ENCODE measurements around the gene NTRK2.

The NTRK2 gene

GRCh38 chr9:84839541-84839940 lies 170.0 kb downstream of the NTRK2 start:
- POLR2A ChIA-PET = interaction anchor here (1.4 kb wide), 1 partner anchor 13 kb away, joined by 3 read pairs; no protein-coding TSS in a partner anchor
- DNase-seq (ENCODE audit: extremely low spot score) = no peak
- TF ChIP-seq ZNF384 (IDR thresholded peaks at IDR 0.05) (no peak), SP1 (IDR thresholded peaks at IDR 0.05) (no peak), LEF1 (IDR thresholded peaks at IDR 0.05; ENCODE audit: borderline replicate concordance) (no peak), HDGF (IDR thresholded peaks at IDR 0.05; ENCODE audit: borderline replicate concordance) (no peak), FOXA1 (IDR thresholded peaks at IDR 0.05) (no peak), FOXK2 (IDR thresholded peaks at IDR 0.05) (no peak), L3MBTL2 (conservative IDR thresholded peaks at IDR 0.05) (no peak), ELF4 (IDR thresholded peaks at IDR 0.05) (no peak), CTBP1 (IDR thresholded peaks at IDR 0.05; ENCODE audit: borderline replicate concordance) (no peak)
- CTCF ChIA-PET = no interaction called here

GRCh38 chr9:84841931-84842330 lies 172.4 kb downstream of the NTRK2 start:
- CTCF ChIA-PET = no interaction called here
- TF ChIP-seq ARNT (IDR thresholded peaks at IDR 0.05) = no peak
- TF ChIP-seq TARDBP (IDR thresholded peaks at IDR 0.05) = no peak
- no peak for TF ChIP-seq SUZ12 (IDR thresholded peaks at IDR 0.05)
- TF ChIP-seq PKNOX1 (IDR thresholded peaks at IDR 0.05) = no peak
- TF ChIP-seq BHLHE40 (IDR thresholded peaks at IDR 0.05; ENCODE audit: borderline replicate concordance) = no peak
- no peak for TF ChIP-seq FOXK2 (IDR thresholded peaks at IDR 0.05)
- no peak for TF ChIP-seq ZNF384 (IDR thresholded peaks at IDR 0.05)
- TF ChIP-seq FOXM1 (IDR thresholded peaks at IDR 0.05; ENCODE audit: borderline replicate concordance) = no peak
- TF ChIP-seq ELF4 (IDR thresholded peaks at IDR 0.05) = no peak
- TF ChIP-seq CTBP1 (IDR thresholded peaks at IDR 0.05; ENCODE audit: borderline replicate concordance) = no peak
- TF ChIP-seq LEF1 (IDR thresholded peaks at IDR 0.05; ENCODE audit: borderline replicate concordance) = no peak
- TF ChIP-seq FOXA1 (IDR thresholded peaks at IDR 0.05) = no peak
- no peak for TF ChIP-seq NFRKB (IDR thresholded peaks at IDR 0.05)
- no peak for TF ChIP-seq HDGF (IDR thresholded peaks at IDR 0.05; ENCODE audit: borderline replicate concordance)
- TF ChIP-seq L3MBTL2 (conservative IDR thresholded peaks at IDR 0.05) = no peak
- TF ChIP-seq SP1 (IDR thresholded peaks at IDR 0.05) = no peak

GRCh38 chr9:84843175-84843824 lies 173.8 kb downstream of the NTRK2 start:
- POLR2A ChIA-PET = no interaction called here
- TF ChIP-seq SUZ12 (IDR thresholded peaks at IDR 0.05) = no peak
- no peak for TF ChIP-seq NFRKB (IDR thresholded peaks at IDR 0.05)
- TF ChIP-seq SP1 (IDR thresholded peaks at IDR 0.05) = no peak
- no peak for TF ChIP-seq BHLHE40 (IDR thresholded peaks at IDR 0.05; ENCODE audit: borderline replicate concordance)
- TF ChIP-seq ELF4 (IDR thresholded peaks at IDR 0.05) = no peak
- no peak for TF ChIP-seq PKNOX1 (IDR thresholded peaks at IDR 0.05)
- no peak for TF ChIP-seq ARNT (IDR thresholded peaks at IDR 0.05)
- no peak for TF ChIP-seq HDGF (IDR thresholded peaks at IDR 0.05; ENCODE audit: borderline replicate concordance)
- no peak for TF ChIP-seq L3MBTL2 (conservative IDR thresholded peaks at IDR 0.05)
- TF ChIP-seq LEF1 (IDR thresholded peaks at IDR 0.05; ENCODE audit: borderline replicate concordance) = no peak
- TF ChIP-seq FOXK2 (IDR thresholded peaks at IDR 0.05) = no peak
- TF ChIP-seq ZNF384 (IDR thresholded peaks at IDR 0.05) = no peak
- no peak for TF ChIP-seq CTBP1 (IDR thresholded peaks at IDR 0.05; ENCODE audit: borderline replicate concordance)
- DNase-seq (ENCODE audit: extremely low spot score) = no peak
- CTCF ChIA-PET = no interaction called here

More at GRCh38 chr9:84841931-84842330, 172.4 kb downstream of the NTRK2 start:
- POLR2A ChIA-PET = no interaction called here
- no peak for DNase-seq (ENCODE audit: extremely low spot score)

- ChIA-PET POLR2A (no interaction called here), CTCF (no interaction called here)
- no peak for DNase-seq (ENCODE audit: extremely low spot score)
- TF ChIP-seq TARDBP (IDR thresholded peaks at IDR 0.05) = no peak
- no peak for TF ChIP-seq FOXA1 (IDR thresholded peaks at IDR 0.05)
- no peak for TF ChIP-seq ARNT (IDR thresholded peaks at IDR 0.05)
- no peak for TF ChIP-seq BHLHE40 (IDR thresholded peaks at IDR 0.05; ENCODE audit: borderline replicate concordance)
- TF ChIP-seq ZNF384 (IDR thresholded peaks at IDR 0.05) = no peak
- no peak for TF ChIP-seq FOXK2 (IDR thresholded peaks at IDR 0.05)
- TF ChIP-seq CTBP1 (IDR thresholded peaks at IDR 0.05; ENCODE audit: borderline replicate concordance) = no peak
- TF ChIP-seq SP1 (IDR thresholded peaks at IDR 0.05) = no peak
- TF ChIP-seq NFRKB (IDR thresholded peaks at IDR 0.05) = no peak
- TF ChIP-seq L3MBTL2 (conservative IDR thresholded peaks at IDR 0.05) = no peak
- TF ChIP-seq ELF4 (IDR thresholded peaks at IDR 0.05) = no peak
- TF ChIP-seq FOXM1 (IDR thresholded peaks at IDR 0.05; ENCODE audit: borderline replicate concordance) = no peak
- TF ChIP-seq HDGF (IDR thresholded peaks at IDR 0.05; ENCODE audit: borderline replicate concordance) = no peak
- TF ChIP-seq LEF1 (IDR thresholded peaks at IDR 0.05; ENCODE audit: borderline replicate concordance) = no peak
- TF ChIP-seq PKNOX1 (IDR thresholded peaks at IDR 0.05) = no peak
- TF ChIP-seq SUZ12 (IDR thresholded peaks at IDR 0.05) = no peak
These were observed 176.7 kb downstream of the NTRK2 start for GRCh38 chr9:84845956-84846900.

- POLR2A ChIA-PET = no interaction called here
- no peak for TF ChIP-seq LEF1 (IDR thresholded peaks at IDR 0.05; ENCODE audit: borderline replicate concordance)
- no peak for TF ChIP-seq FOXK2 (IDR thresholded peaks at IDR 0.05)
- no peak for TF ChIP-seq NFRKB (IDR thresholded peaks at IDR 0.05)
- no peak for TF ChIP-seq FOXA1 (IDR thresholded peaks at IDR 0.05)
- TF ChIP-seq ZNF384 (IDR thresholded peaks at IDR 0.05) = no peak
- CTCF ChIA-PET = no interaction called here
- no peak for DNase-seq (ENCODE audit: extremely low spot score)
These were observed 177.4 kb downstream of the NTRK2 start for GRCh38 chr9:84846906-84847305.

Measured in HEK293T (cell line).